Hepatocyte (in vitro differentiated cells): ENCODE results near the gene IFI27L1.

Experiments used
- CTCF ChIP-seq: fragments of 200-600 bp; sonication (generic); IDR thresholded peaks from 2 replicates; pipeline ENCODE4 v1.5.1; 2016; ENCODE audit warnings: antibody characterized with exemption, mild to moderate bottlenecking; ENCODE audit not compliant: poor library complexity
- EZH2 ChIP-seq: fragments of 200-600 bp; sonication (generic); IDR thresholded peaks from 2 replicates; pipeline ENCODE4 v1.6.1; 2016; ENCODE audit warnings: antibody characterized with exemption, mild to moderate bottlenecking, borderline replicate concordance
- EZH2phosphoT487 ChIP-seq: fragments of 200-600 bp; sonication (generic); IDR thresholded peaks from one replicate; pipeline ENCODE4 v1.6.1; 2018; ENCODE audit warnings: antibody characterized with exemption, mild to moderate bottlenecking, low read depth, moderate library complexity; ENCODE audit not compliant: unreplicated experiment, severe bottlenecking

- TF ChIP-seq CTCF = no peak
- TF ChIP-seq EZH2 = no peak
- TF ChIP-seq EZH2phosphoT487 = no peak
These were observed 28.9 kb upstream of the IFI27L1 start for GRCh38 chr14:94052199-94052598.
